Left colon (tissue), 2 donors: ENCODE measurements around the gene B3GALT4. TPM values are rescaled to one million over a fixed set of nuclear protein-coding genes. Genes with fewer than 3 reads are reported as not detected.
"Not testable (repeated sequence)": the region's sequence is repeated elsewhere in the genome, so short reads cannot be mapped to it uniquely, and the experiment has no call there.

ENCODE experiments used
- ATAC-seq: fragments of 200-7000 bp; cut with Tn5 transposase; one replicate; pipeline ENCODE4 v1.9.1; 2020; ENCODE audit warnings: mild to moderate bottlenecking, moderate library complexity
- DNase-seq, 2 donors: peaks; one replicate each; pipeline ENCODE4 v3.0.0-alpha.2; 2020
- intact Hi-C, 2 donors: fragments of 100-400 bp; cut with DNase I in 1 of 2; cut with micrococcal nuclease in 1 of 2; formaldehyde crosslinking; loops; one replicate each; pipeline versions ENCODE4 v1.11.2 to v1.14.0; 2022; cut with DNase I, micrococcal nuclease
- long read RNA-seq: library from polyadenylated mRNA; unstranded; transcript quantifications from one replicate; pipeline ENCODE4 v2.0.0, GENCODE V29; 2021
- total RNA-seq, 2 donors: library from RNA; stranded (reverse); fragmentation: NEBNext Ultra II Directional; extraction: Animal tissue kit (Norgen Biotek cat#: 25700); gene quantifications; one replicate each; pipeline ENCODE4 v1.2.1, GENCODE V29; 2021
- donor health status: DM: no; HTN: no; CAD: no.
- donor health status: DM: yes; HTN: yes; CAD: no.

Gene B3GALT4, protein sequence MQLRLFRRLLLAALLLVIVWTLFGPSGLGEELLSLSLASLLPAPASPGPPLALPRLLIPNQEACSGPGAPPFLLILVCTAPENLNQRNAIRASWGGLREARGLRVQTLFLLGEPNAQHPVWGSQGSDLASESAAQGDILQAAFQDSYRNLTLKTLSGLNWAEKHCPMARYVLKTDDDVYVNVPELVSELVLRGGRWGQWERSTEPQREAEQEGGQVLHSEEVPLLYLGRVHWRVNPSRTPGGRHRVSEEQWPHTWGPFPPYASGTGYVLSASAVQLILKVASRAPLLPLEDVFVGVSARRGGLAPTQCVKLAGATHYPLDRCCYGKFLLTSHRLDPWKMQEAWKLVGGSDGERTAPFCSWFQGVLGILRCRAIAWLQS
- 10 to 100 TPM; 34.8 to 40.3 TPM for total RNA-seq
- long read RNA-seq, transcript B3GALT4-204 (1 exons, 1,694 nt), result major isoform, 78 of 81 reads
- long read RNA-seq, partial matches to known transcripts, result 0 of 81 reads
- long read RNA-seq, other reads (novel, unspliced or antisense), result 2 of 81 reads

DNA sequence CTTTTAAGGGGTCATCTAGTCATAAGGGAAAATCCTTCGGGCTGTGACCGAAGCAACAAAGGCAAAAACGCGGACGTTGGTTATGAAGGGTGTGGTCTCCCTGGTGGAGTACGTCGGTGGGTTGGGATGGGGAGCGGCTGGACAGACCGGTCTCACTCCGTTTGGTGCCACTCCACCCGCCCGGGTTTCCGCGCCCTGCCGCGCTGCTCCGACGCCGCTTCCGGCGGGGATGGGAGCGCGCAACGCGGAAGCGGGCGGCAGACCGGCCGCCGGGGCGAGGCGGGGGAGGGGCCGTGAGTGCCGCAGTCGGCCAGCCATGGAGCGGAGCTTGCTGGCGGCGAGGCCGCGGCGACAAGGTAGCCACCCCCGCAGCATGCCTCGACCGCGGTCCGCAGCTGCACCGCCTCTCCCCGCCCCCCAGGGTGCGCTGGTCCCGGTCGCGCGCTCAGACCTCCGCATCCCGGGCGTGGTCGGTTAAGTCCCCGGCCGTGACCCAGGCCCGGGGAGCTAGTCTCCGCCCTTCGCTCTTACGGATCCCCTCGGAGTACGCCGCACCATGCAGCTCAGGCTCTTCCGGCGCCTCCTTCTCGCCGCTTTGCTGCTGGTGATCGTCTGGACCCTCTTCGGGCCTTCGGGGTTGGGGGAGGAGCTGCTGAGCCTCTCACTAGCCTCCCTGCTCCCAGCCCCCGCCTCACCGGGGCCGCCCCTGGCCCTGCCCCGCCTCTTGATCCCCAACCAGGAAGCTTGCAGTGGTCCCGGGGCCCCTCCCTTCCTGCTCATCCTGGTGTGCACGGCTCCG lies at the start of gene B3GALT4:
TSS of gene B3GALT4 (plus strand) at position 260 of the 799 bp plus-strand sequence. CDS start at position 557, 297 bp downstream.
- intact Hi-C loops, result no loop called here
- ATAC-seq, result peak; percentile 78

DNA sequence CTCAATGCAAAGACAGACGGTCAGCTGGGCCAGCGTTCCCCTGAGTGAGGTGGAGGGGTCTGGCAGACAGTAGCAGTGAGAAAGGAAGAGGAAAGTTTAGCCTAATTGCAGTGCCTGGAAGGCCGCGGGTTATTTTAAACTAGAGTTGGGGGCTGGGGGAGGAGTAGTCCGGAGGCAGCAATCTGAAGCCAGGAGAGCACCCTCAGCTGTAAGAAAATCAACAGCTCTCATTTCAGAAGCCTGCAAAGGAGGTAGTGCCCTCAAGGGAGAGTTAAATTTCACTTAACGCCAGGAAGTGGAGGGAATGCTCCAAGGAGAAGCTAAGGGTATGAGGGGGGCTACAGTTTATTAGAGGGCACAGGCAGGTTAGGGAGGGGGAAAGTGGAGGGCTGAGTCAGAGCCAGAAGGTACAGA lies 41.7 kb upstream of the B3GALT4 start:
- no peak for DNase-seq
- ATAC-seq, result no peak
- intact Hi-C loops, result no loop called here

More for the DNA sequence above, at the start of gene B3GALT4:
- peak; percentile 90 to 95 for DNase-seq

DNA sequence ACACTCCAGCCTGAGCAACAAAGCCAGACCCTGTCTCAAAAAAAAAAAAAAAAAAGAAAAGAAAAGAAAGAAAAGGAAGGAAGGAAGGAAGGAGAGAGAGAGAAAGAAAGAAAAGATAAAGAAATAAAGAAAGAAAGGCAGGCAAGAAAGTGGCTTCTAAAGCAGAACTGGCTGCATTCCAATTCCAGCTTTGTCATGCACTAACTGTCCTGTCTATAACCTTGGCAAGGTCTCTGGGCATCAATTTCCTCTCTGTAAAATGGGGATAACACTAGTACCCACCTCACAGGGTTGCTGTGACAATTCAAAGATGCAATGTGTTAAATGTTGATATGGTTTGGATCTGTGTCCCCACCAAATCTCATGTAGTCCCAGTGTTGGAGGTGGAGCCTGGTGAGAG lies 40.6 kb upstream of the B3GALT4 start:
- intact Hi-C loops, result no loop called here
- no peak for DNase-seq

DNA sequence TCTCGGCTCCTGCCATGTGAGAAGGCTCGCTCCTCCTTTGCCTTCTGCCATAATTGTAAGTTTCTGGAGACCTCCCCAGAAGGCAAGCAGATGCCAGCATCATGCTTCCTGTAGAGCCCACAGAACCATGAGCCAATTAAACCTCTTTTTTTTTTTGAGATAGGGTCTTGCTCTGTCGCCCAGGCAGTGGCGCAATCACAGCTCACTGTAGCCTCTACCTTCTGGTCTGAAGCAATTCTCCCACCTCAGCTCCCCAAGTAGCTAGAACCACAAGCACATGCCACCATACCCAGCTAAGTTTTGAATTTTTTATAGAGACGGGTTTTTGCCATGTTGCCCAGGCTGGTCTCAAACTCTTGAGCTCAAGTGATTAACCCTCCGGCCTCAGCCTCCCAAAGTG lies 40.1 kb upstream of the B3GALT4 start:
- no peak for DNase-seq
- intact Hi-C loops, result no loop called here
- no peak for ATAC-seq

More for the DNA sequence above, 40.6 kb upstream of the B3GALT4 start:
- ATAC-seq, result no peak

DNA sequence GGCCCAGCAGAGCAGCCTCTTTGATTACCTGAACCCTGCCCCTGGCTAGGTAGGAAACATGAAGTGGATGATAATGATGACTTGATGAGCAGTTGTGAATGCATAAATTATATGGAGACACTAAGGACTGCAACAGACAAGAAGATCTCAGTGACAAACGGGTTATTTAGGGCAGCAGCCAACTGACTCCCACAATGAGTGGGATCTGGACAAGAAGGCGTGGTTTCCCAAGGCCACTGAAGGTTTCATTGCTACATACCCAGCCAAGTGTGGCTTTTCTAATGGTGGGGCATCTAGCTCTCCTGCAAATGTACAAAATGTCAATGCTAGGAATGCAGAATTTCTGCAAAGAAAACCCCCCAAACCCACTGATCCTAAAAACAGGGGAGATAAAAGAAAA lies 39.2 kb upstream of the B3GALT4 start:
- intact Hi-C loops, result no loop called here
- DNase-seq (no peak), ATAC-seq (no peak)

DNA sequence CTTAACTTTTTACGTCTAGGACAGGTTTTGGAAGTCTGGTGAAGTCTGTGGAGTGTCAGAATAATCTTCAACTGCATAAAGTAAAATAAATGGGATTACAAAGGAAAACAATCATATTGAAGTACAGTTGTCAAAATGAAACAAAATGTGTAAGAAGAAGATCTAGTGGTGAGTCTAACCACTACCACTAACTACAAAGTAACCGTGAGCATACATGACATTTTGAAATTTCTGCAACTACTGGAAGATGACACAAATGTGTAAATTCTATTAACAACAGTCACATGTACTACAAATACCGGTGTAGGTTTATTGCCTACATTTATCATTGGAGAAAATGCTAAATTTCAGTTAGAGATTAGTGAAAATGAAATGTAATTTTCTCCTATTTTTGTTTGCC lies 35.0 kb upstream of the B3GALT4 start:
- intact Hi-C loops, result no loop called here
- ATAC-seq, result no peak
- no peak for DNase-seq

DNA sequence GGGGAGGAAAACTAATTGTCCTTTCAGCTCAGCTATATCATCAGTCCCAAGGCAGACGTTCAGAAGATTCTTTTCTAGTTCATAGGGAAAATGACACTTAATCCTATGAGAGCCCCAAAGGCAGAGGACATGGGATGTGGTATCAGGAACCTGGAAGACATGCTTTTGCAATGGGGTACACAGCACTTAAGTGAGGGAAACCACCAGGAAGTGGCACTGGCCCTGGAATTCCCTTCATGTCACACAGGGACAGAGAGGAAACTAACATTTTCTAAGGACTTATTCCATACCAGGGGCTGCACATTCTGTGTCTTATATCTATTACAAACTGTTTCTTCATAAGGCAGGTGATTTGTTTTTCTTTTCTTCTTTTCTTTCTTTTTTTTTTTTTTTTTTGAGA lies 33.4 kb upstream of the B3GALT4 start:
- DNase-seq, result no peak

DNA sequence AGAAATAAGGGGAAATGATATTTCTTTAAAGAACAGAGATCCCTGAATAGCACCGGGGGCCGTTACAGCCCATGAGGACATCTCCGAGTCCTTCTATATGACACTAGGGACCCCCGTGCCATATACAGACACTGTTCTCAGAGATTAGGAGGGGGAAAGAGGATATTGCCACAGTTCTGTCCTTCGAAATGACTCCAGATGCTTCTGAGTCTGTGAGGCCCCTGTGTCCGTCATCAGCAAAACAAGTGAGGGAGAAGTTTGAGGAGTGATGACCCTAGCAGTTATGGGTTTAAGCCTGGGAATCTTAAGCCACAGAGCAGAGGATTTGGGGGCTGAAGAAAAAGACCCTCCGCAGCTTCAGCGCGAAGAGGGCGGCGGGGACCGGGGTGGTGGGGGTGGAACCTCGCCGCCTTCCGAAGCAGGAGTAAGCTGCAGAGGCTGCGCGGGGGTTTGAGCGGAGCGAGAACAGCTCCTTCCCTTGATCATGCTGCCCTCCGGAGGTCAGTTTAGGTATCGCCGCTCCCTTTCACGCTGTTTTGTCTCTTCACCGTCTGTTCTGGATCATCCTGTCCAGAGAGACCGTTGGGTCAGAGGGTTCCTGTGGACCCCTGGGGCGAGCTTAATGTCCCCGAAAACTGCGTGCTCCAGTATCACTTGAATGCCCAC lies 28.8 kb upstream of the B3GALT4 start:
- DNase-seq (peak; percentile 82 to 94), ATAC-seq (peak; percentile 67)
- intact Hi-C loops, result loop anchor here in 1 of 2 donors (5.0 kb wide), 3 partner anchors 86 to 236 kb away; no protein-coding TSS in a partner anchor

More for the DNA sequence above, 33.4 kb upstream of the B3GALT4 start:
- intact Hi-C loops, result no loop called here
- ATAC-seq, result no peak

DNA sequence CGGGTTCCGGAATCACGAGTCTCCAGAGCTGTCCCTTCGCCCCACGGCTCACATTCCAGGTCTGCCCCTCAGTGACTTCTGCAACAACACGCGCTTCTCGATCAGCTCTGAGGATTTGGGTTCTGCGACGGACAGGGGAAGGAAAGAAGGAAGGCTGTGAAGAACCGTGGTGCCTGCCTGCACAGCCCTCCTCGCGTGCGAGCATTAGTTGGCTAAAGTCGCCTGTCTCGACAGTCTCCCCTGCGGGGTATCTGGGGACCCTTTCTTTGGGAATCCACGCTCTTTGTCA lies 28.3 kb upstream of the B3GALT4 start:
- ATAC-seq (peak; percentile 6), DNase-seq (no peak)
- intact Hi-C loops, result loop anchor here in 1 of 2 donors (5.0 kb wide), 3 partner anchors 86 to 236 kb away; no protein-coding TSS in a partner anchor

DNA sequence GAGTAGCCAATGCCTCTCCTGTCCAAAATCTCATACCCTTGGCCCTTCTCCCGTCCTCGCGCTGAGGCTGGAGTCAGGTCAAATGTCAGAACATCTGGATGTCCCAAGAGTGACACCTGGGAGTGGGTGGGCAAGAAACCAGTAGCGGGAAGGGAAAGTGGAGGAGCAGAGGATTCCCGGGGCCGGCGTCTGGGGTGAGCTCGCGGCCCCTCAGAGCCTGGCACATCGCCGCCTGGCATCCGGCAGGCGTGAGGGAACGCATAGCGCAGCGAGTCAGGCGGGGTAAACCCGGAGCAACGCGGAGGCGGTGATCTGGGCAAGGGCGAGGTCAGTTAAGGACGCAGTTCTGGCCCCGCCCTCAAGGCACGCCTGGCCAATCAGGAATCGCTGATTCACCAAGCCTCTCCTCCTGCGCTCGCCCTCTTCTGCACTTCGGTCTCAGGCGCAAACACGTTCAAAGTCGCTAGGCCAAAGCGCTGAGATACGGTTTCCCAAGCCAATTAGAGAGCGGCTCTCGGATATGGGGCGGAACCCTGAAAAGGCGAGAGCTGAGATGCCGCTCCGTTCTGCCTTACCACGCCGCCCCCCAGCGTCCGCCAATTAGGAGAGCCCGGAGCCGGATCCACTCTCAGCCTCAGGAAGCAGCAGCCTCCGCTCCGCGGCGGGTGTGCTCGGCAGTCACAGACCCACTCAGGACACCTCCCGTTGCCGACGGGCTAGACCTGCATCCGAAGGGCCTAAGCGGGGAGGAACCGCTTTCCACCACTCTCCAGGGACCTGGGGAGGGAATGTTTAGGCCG lies 27.8 kb upstream of the B3GALT4 start:
- intact Hi-C loops, result loop anchor here in 1 of 2 donors (5.0 kb wide), 3 partner anchors 87 to 237 kb away; no protein-coding TSS in a partner anchor
- DNase-seq (peak; percentile 97 to 99), ATAC-seq (peak; percentile 94)

DNA sequence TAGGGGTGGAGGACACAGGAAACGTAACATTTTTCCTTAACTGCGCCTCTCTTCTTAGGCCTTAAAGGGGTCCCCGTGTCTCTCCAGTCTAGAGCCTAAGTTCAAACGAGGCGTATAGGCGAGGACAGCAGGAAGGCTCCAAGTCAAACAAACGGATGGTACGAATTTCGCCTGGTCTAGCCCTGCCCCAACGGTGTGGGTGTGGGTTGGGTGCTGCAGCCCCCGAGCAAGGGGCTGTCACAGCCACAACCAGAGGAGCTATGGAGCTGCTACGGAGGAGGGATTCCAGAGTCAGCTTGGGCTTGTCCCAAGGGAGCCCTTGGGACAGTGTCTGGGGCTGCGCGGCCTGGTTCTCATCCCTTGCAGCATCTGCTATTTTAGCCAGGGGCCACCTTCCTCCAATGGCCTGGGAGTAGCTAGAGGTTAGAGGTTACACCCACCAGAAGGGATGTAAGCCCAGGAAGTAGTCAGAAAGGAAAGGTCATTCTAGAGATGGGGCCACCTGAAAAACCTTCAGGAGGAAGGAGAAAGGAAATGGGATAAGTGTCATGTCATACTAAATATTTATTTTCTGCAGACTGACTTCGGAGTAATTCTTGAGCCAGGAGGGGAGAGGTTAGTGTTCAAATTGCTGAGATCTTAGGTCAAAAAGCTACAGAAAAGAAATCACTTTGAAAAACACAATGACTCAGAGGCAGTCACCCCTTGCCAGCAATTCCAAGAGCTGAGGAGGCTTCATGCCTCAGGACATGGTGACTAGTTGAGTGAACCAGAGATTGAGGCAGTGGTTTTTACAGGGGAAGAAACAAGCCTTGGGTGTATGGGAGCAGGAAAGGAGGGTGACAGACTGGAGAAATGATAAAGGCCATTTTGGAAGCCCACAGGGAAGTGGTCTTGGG lies 26.9 kb upstream of the B3GALT4 start:
- intact Hi-C loops, result loop anchor here in 1 of 2 donors (5.0 kb wide), 3 partner anchors 88 to 238 kb away; no protein-coding TSS in a partner anchor

DNA sequence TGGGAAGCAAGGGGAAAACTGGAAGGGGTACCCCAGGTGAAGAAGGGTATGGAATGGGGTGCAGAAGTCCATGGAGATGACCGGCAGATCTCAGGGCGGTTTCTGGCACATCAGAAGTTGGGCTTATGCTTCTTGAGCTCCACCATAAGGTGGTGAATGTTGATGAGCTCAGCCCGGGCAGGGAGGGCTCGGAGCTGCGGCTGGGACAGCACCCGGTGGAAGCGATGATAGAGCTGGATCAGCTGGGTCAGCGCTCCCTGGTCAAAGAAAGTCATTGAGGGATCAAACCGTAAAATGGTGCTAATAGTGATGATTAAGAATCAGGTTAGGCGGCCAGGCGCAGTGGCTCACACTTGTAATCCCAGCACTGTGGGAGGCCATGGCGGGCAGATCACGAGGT lies 26.2 kb upstream of the B3GALT4 start:
- DNase-seq, result no peak
- no peak for ATAC-seq
- intact Hi-C loops, result no loop called here

More for the DNA sequence above, 26.9 kb upstream of the B3GALT4 start:
- ATAC-seq (peak; percentile 0), DNase-seq (peak in 1 of 2 donors; percentile 24)

DNA sequence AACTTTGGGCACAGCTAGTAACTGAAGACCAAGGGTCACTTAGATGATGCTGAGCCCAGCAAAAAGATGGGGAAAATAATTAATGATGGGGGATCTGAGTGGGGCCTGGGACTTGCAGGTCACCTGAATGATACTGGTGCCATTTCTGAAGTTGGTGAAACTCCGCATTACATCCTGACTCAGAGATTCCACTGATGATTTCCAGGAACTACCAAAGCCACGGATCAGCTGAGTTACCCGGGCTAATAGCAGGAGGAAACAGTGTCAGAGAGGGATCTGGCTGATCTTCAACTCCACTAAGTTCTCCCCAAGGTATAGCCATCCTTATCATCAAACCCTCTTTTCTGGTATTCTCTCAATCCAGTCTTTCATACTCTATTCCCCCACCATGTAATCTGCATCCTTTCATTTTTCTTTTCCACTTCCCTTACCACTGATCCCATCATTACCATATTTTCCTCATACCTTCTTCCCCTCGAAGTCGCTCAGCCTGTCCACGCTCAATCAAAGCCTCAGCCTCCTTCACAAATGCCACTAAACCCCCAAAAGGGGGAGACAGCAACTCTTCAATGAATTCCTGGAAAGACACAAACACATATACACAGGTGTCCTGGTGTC lies 25.4 kb upstream of the B3GALT4 start:
- ATAC-seq (no peak), DNase-seq (no peak)
- intact Hi-C loops, result no loop called here

DNA sequence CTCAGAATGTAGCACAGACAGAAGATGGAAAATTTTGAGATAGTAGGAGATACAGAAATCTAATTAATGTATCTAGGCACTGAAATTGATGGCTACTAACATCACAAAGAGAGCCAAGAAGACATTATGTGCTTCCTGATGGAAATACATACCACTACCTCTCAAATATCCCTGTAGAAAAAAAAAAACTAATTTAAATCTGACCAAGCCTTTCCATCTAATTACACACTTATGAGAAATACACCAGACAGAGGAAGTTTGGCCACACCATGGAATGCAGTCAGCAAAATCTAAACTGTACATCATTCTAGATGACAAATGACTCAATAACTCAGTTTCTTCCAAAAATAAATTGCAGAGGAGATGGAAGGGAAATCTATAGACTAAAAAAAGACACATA lies 24.2 kb upstream of the B3GALT4 start:
- no peak for DNase-seq
- no peak for ATAC-seq
- intact Hi-C loops, result no loop called here

DNA sequence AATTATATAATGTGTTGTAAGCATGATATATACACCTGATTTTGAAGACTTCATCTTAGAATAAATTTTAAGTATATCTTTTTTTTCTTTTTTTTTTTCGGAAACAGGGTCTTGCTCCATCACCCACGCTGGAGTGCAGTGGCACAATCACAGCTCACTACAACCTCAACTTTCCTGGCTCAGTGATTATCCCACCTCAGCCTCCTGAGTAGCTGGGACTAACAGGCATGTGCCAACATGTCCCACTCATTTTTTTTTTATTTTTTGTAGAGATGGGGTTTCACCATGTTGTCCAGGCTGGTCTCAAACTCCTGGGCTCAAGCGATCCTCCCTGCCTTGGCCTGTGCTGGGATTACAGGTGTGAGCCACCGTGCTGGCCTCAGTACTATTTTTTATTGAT lies 22.3 kb upstream of the B3GALT4 start:
- ATAC-seq, result no peak
- intact Hi-C loops, result no loop called here
- DNase-seq, result no peak

DNA sequence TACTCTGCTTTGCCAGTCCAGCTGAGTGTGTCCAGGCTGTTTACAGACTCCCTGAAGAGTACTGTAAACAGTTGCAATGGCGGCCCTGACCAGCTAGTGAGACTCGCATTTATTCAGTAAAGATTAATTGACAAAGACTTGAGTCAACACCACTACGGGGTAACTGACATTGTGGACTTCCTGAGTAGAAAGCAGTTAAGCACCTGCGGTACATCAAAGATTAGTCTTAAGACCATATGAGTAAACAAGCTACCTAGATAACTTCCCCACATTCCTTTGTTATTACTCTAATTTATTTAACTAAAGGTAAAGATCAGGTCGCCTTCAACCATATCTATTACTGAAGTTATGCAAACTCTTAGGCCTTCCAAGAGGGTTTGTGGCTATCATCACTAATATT lies 17.9 kb upstream of the B3GALT4 start:
- ATAC-seq, result no peak
- DNase-seq, result no peak
- intact Hi-C loops, result no loop called here

DNA sequence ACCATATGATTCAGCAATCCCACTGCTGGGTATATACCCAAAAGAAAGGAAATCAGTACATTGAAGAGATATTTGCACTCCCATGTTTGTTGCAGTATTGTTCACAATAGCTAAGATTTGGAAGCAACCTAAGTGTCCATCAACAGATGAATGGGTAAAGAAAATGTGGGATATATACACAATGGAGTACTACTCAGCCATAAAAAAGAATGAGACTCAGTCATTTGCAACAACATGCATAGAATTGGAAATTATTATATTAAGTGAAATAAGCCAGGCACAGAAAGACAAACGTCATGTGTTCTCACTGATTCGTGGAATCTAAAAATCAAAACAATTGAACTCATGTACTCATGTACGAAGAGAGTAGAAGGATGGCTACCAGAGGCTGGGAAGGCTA lies 14.4 kb upstream of the B3GALT4 start:
- ATAC-seq, DNase-seq, intact Hi-C loops: not testable (repeated sequence)
